ACHN (cell line): ENCODE data around the gene MCC.

Experiments
- DNase-seq: peaks from one replicate; pipeline ENCODE4 v3.0.0-alpha.2; 2015
- in situ Hi-C: cut with HindIII; loops from 2 replicates; pipeline ENCODE4 v1.10.0; 2017; ENCODE audit warnings: low sequenced_read_pairs, low pct_ligation_motif_present, low pct_unique_long_range_greater_than_20kb

The MCC gene

GRCh38 chr5:113203916-113204315 is 284.3 kb downstream of the MCC start:
- in situ Hi-C loops: no loop called here
- DNase-seq: no peak

GRCh38 chr5:113202746-113203716 is 285.2 kb downstream of the MCC start:
- in situ Hi-C loops: no loop called here
- no peak for DNase-seq

- in situ Hi-C loops: no loop called here
- no peak for DNase-seq
These were observed 286.0 kb downstream of the MCC start for GRCh38 chr5:113202287-113202686.

- in situ Hi-C loops: no loop called here
- no peak for DNase-seq
These were observed 286.5 kb downstream of the MCC start for GRCh38 chr5:113201715-113202114.

GRCh38 chr5:113199122-113199905 is 288.9 kb downstream of the MCC start:
- in situ Hi-C loops: no loop called here
- DNase-seq: no peak

GRCh38 chr5:113197456-113198200 is 290.6 kb downstream of the MCC start:
- in situ Hi-C loops: no loop called here

GRCh38 chr5:113195771-113196170 is 292.5 kb downstream of the MCC start:
- DNase-seq: no peak
- in situ Hi-C loops: no loop called here

More at GRCh38 chr5:113197456-113198200, 290.6 kb downstream of the MCC start:
- no peak for DNase-seq

- in situ Hi-C loops: no loop called here
- DNase-seq: no peak
These were observed 293.0 kb downstream of the MCC start for GRCh38 chr5:113195251-113195650.

GRCh38 chr5:113194591-113194990 is 293.7 kb downstream of the MCC start:
- no peak for DNase-seq
- in situ Hi-C loops: no loop called here

- DNase-seq: no peak
- in situ Hi-C loops: no loop called here
These were observed 294.1 kb downstream of the MCC start for GRCh38 chr5:113194125-113194524.

GRCh38 chr5:113193311-113193978 is 294.8 kb downstream of the MCC start:
- in situ Hi-C loops: no loop called here
- no peak for DNase-seq

- no peak for DNase-seq
- in situ Hi-C loops: no loop called here
These were observed 295.7 kb downstream of the MCC start for GRCh38 chr5:113192541-113192940.

GRCh38 chr5:113190347-113190746 is 297.9 kb downstream of the MCC start:
- DNase-seq: no peak
- in situ Hi-C loops: no loop called here

- in situ Hi-C loops: no loop called here
- no peak for DNase-seq
These were observed 299.0 kb downstream of the MCC start for GRCh38 chr5:113189291-113189690.

GRCh38 chr5:113188436-113188835 is 299.8 kb downstream of the MCC start:
- in situ Hi-C loops: no loop called here
- DNase-seq: no peak

- in situ Hi-C loops: no loop called here
- no peak for DNase-seq
These were observed 300.3 kb downstream of the MCC start for GRCh38 chr5:113187906-113188305.

GRCh38 chr5:113186061-113186460 is 302.2 kb downstream of the MCC start:
- in situ Hi-C loops: no loop called here
- DNase-seq: no peak

GRCh38 chr5:113183694-113184093 is 304.6 kb downstream of the MCC start:
- DNase-seq: no peak
- in situ Hi-C loops: no loop called here
